COLO829 (cell line): ENCODE measurements around the gene ROBO4.
A peak's percentile ranks its signal among the peaks of the same experiment; 100 is the strongest.

ENCODE experiments used
- DNase-seq: peaks from one replicate; pipeline ENCODE4 v3.0.0; 2012; ENCODE audit warnings: low spot score

The ROBO4 gene

GRCh38 chr11:124918950-124919349, 21.3 kb upstream of the ROBO4 start, which contains the start of gene HEPN1:
Gene HEPN1 (plus strand): TSS chr11:124919250.
- no peak for DNase-seq

- no peak for DNase-seq
These were observed 19.5 kb upstream of the ROBO4 start for GRCh38 chr11:124917115-124917637.

- no peak for DNase-seq
These were observed 18.7 kb upstream of the ROBO4 start for GRCh38 chr11:124916370-124916710.

GRCh38 chr11:124915541-124916369, 18.1 kb upstream of the ROBO4 start:
- no peak for DNase-seq

GRCh38 chr11:124902616-124903015, 5.0 kb upstream of the ROBO4 start:
- no peak for DNase-seq

GRCh38 chr11:124900464-124900863, 2.8 kb upstream of the ROBO4 start:
- DNase-seq = peak; percentile 37

- no peak for DNase-seq
These were observed 1.9 kb upstream of the ROBO4 start for GRCh38 chr11:124899383-124900145.

- DNase-seq = no peak
These were observed 1.0 kb upstream of the ROBO4 start for GRCh38 chr11:124898711-124899110.

- DNase-seq = no peak
These were observed 607 bp upstream of the ROBO4 start for GRCh38 chr11:124898263-124898680.

GRCh38 chr11:124896821-124897391, 759 bp downstream of the ROBO4 start:
- no peak for DNase-seq

GRCh38 chr11:124896071-124896750, 1.5 kb downstream of the ROBO4 start:
- DNase-seq = no peak

- no peak for DNase-seq
These were observed 2.1 kb downstream of the ROBO4 start for GRCh38 chr11:124895471-124895971.

GRCh38 chr11:124894606-124895430, 2.8 kb downstream of the ROBO4 start:
- DNase-seq = no peak

- DNase-seq = no peak
These were observed 3.8 kb downstream of the ROBO4 start for GRCh38 chr11:124893781-124894401.

GRCh38 chr11:124892750-124893454, 4.8 kb downstream of the ROBO4 start:
- DNase-seq = no peak

GRCh38 chr11:124892146-124892545, 5.5 kb downstream of the ROBO4 start:
- DNase-seq = no peak

GRCh38 chr11:124891373-124891861, 6.2 kb downstream of the ROBO4 start:
- no peak for DNase-seq

GRCh38 chr11:124890683-124891372, 6.8 kb downstream of the ROBO4 start:
- DNase-seq = no peak

GRCh38 chr11:124890151-124890550, 7.5 kb downstream of the ROBO4 start:
- no peak for DNase-seq
